Lower leg skin (tissue), 4 donors: ENCODE data around the gene SMIM27. TPM values are rescaled to one million over a fixed set of nuclear protein-coding genes. Genes with fewer than 3 reads are reported as not detected.
"Not testable (repeated sequence)": the region's sequence is repeated elsewhere in the genome, so short reads cannot be mapped to it uniquely, and the experiment has no call there.

Experiments
- DNase-seq, 2 donors: peaks; one replicate each; pipeline ENCODE4 v3.0.0-alpha.2; 2019; ENCODE audit warnings: low spot score in 2 of 2
- H3K4me3 ChIP-seq: fragments of 200-600 bp; sonication (generic); 2 replicates; pipeline ENCODE4 v1.5.1; 2017; ENCODE audit warnings: mild to moderate bottlenecking, low read depth; ENCODE audit not compliant: poor library complexity, severe bottlenecking
- POLR2A ChIP-seq, 2 donors: fragments of 450-650 bp; IDR thresholded peaks; one replicate each; pipeline ENCODE4 v1.6.1; 2016 to 2017; ENCODE audit warnings: antibody characterized with exemption in 2 of 2, mild to moderate bottlenecking in 1 of 2, moderate library complexity in 1 of 2
- WGBS, 2 donors: methylation state at CpG; one replicate each; pipeline ENCODE4 v1.1.5; 2018; 5-methylcytosine and 5-hydroxymethylcytosine counted together
- intact Hi-C: fragments of 100-400 bp; cut with DNase I; formaldehyde crosslinking; loops from one replicate; pipeline ENCODE4 v1.15.0; 2023; ENCODE audit warnings: low total_unique reads
- total RNA-seq, 4 donors: library from RNA; depleted of rRNA; stranded (reverse); fragments of >200 nt; gene quantifications; one replicate each; pipeline ENCODE4 v1.1.0, GENCODE V29; 2016
- TF ChIP-seq, protein P1 (sequence below), 3 donors: fragments of 450-650 bp; IDR thresholded peaks; one replicate each; pipeline ENCODE4 v1.5.1; 2016; ENCODE audit warnings: antibody characterized with exemption in 3 of 3, mild to moderate bottlenecking in 3 of 3, moderate library complexity in 2 of 3

SMIM27 gene
- total RNA-seq, 4 donors from 2014 or later: 4.2 to 9.5 (median 7.0) TPM

DNA sequence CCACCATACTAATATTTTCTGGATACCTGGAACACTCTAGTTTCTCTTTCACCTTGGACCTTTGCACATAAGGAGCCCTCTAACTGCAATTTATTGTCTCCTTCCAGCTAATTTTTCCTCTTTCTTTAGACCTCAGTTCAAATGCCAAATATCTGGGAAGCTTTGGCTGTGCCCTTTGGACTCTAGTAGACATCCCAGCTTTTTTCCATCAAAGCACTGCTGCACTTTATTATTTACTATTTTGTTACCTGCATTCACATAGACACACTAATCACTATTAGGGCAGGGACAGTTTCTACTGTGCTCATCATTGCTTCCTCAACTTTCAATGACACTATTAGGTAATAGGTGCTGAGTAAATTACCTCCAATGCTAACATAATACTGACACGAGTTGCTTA lies 28.2 kb upstream of the SMIM27 start:
- H3K4me3 ChIP-seq: no peak overlapping the region
- DNase-seq: no peak
- WGBS, 2 donors: 70 to 77% methylated on average over 1 of the region's 1 CpG
- TF ChIP-seq, protein P1, sequence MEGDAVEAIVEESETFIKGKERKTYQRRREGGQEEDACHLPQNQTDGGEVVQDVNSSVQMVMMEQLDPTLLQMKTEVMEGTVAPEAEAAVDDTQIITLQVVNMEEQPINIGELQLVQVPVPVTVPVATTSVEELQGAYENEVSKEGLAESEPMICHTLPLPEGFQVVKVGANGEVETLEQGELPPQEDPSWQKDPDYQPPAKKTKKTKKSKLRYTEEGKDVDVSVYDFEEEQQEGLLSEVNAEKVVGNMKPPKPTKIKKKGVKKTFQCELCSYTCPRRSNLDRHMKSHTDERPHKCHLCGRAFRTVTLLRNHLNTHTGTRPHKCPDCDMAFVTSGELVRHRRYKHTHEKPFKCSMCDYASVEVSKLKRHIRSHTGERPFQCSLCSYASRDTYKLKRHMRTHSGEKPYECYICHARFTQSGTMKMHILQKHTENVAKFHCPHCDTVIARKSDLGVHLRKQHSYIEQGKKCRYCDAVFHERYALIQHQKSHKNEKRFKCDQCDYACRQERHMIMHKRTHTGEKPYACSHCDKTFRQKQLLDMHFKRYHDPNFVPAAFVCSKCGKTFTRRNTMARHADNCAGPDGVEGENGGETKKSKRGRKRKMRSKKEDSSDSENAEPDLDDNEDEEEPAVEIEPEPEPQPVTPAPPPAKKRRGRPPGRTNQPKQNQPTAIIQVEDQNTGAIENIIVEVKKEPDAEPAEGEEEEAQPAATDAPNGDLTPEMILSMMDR (IDR thresholded peaks at IDR 0.05): no peak
- no peak for TF ChIP-seq POLR2A (IDR thresholded peaks at IDR 0.05)
- intact Hi-C loops: no loop called here

DNA sequence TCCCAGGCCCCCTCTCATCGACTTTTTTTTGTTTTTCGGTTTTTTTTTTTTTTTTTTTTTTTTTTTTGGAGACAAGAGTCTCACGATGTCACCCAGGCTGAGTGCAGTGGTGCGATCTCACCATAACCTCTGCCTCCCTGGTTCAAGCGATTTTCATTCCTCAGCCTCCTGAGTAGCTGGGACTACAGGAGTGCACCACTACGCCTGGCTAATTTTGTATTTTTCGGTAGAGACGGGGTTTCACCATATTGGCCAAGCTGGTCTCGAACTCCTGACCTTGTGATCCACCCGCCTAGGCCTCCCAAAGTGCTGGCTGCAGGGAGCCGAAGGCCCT lies 27.6 kb upstream of the SMIM27 start:
- intact Hi-C loops, H3K4me3 ChIP-seq, DNase-seq: not testable (repeated sequence)
- WGBS, 2 donors: 68 to 74% methylated on average over 11 of the region's 11 CpGs

DNA sequence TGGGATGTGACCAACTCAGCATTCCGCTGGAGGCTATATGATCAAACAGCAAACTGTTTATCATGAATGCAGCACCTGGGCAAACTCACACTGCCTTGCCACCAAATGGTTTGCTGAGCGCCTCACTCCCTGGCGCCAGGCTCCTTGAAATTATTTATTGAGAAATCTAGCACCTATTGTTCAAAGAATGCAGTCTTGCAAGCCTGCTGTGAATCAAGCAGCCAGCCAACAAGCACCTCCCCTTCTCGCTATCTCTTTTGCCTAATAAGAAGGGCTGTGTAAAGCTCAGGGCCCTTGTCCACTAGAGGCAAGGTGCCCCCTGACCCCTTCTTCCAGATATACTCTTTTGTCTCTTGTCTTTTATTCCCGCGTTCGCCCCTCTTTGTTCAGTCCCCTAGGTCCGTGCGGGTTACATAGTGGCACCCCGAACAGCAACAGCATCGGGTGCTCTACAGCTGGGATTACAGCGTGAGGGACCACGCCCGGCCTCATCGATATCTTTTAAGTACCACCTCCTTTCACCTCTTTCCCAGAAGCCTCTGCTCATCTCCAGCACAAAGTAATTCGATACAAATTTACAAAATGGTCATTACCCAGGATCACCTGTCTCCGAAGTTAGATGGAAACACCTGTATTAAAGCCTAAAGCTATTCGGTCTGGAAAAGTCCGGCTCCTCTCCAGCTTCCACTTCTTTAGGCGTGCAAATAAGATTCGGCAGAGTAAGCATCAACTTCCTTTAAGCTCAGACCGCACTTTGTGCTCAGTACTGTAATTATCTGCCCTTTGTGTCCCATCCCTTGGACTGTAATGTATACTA lies 27.0 kb upstream of the SMIM27 start:
- no peak for TF ChIP-seq POLR2A (IDR thresholded peaks at IDR 0.05)
- TF ChIP-seq, protein P1 (IDR thresholded peaks at IDR 0.05): no peak
- 13% methylated on average over 22 of the region's 22 CpGs for WGBS, 2 donors
- peak overlapping the region; percentile 58 for H3K4me3 ChIP-seq
- intact Hi-C loops: no loop called here
- DNase-seq: peak in 1 of 2 donors; percentile 24

DNA sequence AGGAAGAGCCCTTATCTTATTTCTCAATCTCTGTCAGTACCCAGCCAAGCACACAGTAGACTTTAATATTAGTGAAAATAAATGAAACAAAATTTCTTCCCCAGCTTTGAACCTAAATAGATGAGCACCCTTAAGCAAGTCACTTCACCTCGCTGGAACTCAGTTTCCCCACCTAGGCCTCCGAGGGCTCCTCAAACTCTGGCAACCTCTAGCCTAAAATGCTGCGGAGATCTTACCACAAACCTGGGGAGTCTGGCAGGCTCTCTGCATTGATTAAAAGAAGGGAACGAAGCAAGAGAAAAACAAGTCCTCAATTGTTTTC lies 26.5 kb upstream of the SMIM27 start:
- no peak for DNase-seq
- WGBS, 2 donors: 0% methylated on average over 4 of the region's 4 CpGs
- H3K4me3 ChIP-seq: peak overlapping the region; percentile 58
- no peak for TF ChIP-seq POLR2A (IDR thresholded peaks at IDR 0.05)
- TF ChIP-seq, protein P1 (IDR thresholded peaks at IDR 0.05): no peak
- intact Hi-C loops: no loop called here

DNA sequence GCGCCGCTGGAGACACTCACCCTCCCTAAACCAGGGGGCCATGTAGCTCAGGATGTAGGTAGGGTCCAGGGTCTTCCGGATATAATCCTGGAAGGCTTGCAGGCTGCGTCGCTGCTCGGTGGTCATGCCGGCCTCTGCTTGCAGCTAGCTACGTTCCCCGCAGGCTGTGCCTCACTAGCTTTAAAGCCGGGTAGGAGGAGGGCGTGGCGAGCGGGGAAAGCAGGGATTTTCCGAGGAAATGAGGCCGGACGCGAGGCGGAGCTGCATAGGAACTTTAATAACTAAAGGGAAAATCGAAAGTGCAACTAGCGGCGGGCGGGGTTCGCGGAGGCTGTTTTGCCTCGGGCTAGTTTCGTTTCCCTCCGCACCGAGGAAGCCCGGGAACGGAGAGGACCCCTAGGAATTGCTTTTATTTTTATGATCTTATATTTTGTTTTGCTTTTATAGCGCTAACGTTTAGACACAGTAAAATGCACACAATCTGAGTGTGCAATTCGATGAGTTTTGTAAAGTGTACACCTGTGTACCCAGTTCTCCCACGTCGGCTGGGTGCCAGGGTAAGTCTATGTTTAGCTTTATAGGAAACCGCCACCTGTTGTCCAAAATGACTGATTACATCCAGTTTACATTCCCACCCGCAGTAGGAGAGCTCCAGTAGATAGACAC lies 26.0 kb upstream of the SMIM27 start, which contains the start of gene RIGI:
Gene RIGI (minus strand): TSS at position 156 of the 666 bp plus-strand sequence. CDS start 30 bp downstream, at position 126.
- intact Hi-C loops: no loop called here
- peak within 1 kb of the TSS; percentile 58 for H3K4me3 ChIP-seq
- DNase-seq: peak; percentile 92 to 98
- TF ChIP-seq, protein P1 (IDR thresholded peaks at IDR 0.05): peak in 1 of 3 donors; percentile 12
- no peak for TF ChIP-seq POLR2A (IDR thresholded peaks at IDR 0.05)
- 1% methylated on average over 37 of the region's 37 CpGs for WGBS, 2 donors

DNA sequence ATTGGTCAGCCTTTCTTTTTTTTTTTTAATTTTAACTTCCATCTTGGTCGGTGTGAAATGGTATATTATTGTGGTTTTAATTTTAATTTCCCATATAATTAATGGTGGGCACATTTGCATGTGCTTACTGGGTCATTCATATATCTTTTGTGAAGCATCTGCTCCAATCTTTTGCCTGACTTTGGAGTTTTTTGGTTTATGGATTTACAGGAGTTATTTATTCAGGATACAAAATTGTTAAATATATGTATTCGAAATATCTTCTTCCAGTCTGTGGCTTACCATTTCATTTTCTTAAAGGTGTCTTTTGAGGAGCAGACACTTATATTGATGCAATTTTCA lies 25.4 kb upstream of the SMIM27 start:
- intact Hi-C loops: no loop called here
- no peak for DNase-seq
- 12 to 13% methylated on average over 2 of the region's 2 CpGs for WGBS, 2 donors
- TF ChIP-seq, protein P1 (IDR thresholded peaks at IDR 0.05): no peak
- no peak for TF ChIP-seq POLR2A (IDR thresholded peaks at IDR 0.05)
- peak overlapping the region; percentile 58 for H3K4me3 ChIP-seq
